Measurements from ENCODE around the gene PTPRT. TPM values are rescaled to one million over a fixed set of nuclear protein-coding genes. Genes with fewer than 3 reads are reported as not detected.

PTPRT gene
- total RNA-seq, 2 donors from 2014 or later, result not detected

DNA sequence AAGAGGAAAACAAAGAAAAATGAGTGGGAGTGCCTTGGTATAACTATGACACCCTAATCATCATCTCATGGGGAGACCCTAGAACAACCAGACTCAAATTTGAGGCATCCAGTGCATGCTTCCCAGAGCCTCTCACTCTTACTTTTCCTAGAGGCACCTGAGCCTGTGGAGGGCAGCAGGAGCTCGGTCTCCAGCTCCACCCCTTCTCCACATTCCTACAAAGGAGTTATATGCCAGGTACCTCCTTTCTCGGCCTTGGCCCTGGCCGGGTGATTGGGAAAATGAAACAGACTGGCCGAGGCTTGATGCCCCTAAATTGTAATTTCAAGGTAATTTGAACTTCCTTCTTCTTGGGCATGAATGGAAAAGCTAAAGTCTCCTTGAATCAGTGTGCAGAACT is 810.3 kb downstream of the PTPRT start:
- TF ChIP-seq, protein P1, sequence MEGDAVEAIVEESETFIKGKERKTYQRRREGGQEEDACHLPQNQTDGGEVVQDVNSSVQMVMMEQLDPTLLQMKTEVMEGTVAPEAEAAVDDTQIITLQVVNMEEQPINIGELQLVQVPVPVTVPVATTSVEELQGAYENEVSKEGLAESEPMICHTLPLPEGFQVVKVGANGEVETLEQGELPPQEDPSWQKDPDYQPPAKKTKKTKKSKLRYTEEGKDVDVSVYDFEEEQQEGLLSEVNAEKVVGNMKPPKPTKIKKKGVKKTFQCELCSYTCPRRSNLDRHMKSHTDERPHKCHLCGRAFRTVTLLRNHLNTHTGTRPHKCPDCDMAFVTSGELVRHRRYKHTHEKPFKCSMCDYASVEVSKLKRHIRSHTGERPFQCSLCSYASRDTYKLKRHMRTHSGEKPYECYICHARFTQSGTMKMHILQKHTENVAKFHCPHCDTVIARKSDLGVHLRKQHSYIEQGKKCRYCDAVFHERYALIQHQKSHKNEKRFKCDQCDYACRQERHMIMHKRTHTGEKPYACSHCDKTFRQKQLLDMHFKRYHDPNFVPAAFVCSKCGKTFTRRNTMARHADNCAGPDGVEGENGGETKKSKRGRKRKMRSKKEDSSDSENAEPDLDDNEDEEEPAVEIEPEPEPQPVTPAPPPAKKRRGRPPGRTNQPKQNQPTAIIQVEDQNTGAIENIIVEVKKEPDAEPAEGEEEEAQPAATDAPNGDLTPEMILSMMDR (IDR thresholded peaks at IDR 0.05), result no peak
- Histone ChIP-seq H3K27ac (no peak overlapping the region), H3K4me1 (ENCODE audit: control insufficient read depth in 1 of 2, low read depth in 2 of 2) (no peaks in the 10 kb centered on the region), H3K9me3 (no peaks in the 10 kb centered on the region), H3K27me3 (replicated peaks; ENCODE audit: insufficient read depth) (no peaks in the 10 kb centered on the region), H3K4me3 (no peak overlapping the region), H3K36me3 (no peaks in the 10 kb centered on the region)
- DNase-seq (ENCODE audit: low spot score), result no peak
- no peak for ATAC-seq (ENCODE audit: insufficient number of reproducible peaks, low FRiP score, low read depth)

DNA sequence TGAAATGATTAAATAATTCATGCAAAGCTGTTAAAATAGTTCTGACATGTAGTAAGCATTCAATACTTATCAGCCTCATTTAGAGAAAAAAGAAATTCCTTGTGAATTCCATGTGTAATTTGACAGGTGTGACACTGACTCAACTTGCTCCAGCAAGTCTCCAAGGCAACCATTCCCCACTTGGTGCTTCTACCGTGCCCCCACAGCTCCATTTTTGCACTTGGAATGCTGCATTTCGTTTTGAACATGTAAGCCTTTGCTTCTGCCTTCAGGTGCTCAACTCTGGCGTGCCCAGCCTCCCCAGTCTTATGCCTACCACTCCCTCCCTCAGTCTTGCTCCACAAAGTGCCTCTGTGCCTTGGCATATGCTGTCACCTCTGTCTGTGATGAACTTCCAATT is 810.9 kb downstream of the PTPRT start:
- H3K27ac ChIP-seq, result no peak overlapping the region
- H3K4me1 ChIP-seq (ENCODE audit: control insufficient read depth in 1 of 2, low read depth in 2 of 2), result no peaks in the 10 kb centered on the region
- H3K9me3 ChIP-seq, result no peaks in the 10 kb centered on the region
- no peaks in the 10 kb centered on the region for H3K27me3 ChIP-seq (replicated peaks; ENCODE audit: insufficient read depth)
- ATAC-seq (ENCODE audit: insufficient number of reproducible peaks, low FRiP score, low read depth) (no peak), DNase-seq (ENCODE audit: low spot score) (no peak)
- H3K4me3 ChIP-seq, result no peak overlapping the region
- TF ChIP-seq, protein P1 (IDR thresholded peaks at IDR 0.05), result no peak
- H3K36me3 ChIP-seq, result no peaks in the 10 kb centered on the region

DNA sequence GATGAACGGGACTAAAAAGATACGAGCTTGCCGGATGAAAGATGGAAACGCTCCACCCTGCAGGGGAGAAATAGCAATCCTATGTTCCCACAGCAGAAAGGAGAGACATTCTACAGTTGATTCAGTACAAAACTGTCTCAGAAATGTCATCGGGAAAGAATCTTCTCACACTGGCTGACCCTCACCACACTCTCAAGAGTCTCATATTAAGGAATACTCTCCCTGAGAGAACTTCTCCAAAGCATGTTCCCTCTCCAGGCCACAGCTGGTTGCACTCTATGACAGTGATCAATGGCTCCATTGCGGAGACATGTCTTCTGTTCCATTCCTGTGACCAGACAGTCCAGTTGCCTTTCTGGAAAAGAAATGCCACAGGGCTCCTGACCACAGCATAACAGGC is 813.6 kb downstream of the PTPRT start:
- Histone ChIP-seq H3K27ac (no peak overlapping the region), H3K4me3 (no peak overlapping the region), H3K4me1 (ENCODE audit: control insufficient read depth in 1 of 2, low read depth in 2 of 2) (no peaks in the 10 kb centered on the region), H3K27me3 (replicated peaks; ENCODE audit: insufficient read depth) (no peaks in the 10 kb centered on the region), H3K36me3 (no peaks in the 10 kb centered on the region), H3K9me3 (no peaks in the 10 kb centered on the region)
- TF ChIP-seq, protein P1 (IDR thresholded peaks at IDR 0.05), result no peak
- DNase-seq (ENCODE audit: low spot score) (no peak), ATAC-seq (ENCODE audit: insufficient number of reproducible peaks, low FRiP score, low read depth) (no peak)

DNA sequence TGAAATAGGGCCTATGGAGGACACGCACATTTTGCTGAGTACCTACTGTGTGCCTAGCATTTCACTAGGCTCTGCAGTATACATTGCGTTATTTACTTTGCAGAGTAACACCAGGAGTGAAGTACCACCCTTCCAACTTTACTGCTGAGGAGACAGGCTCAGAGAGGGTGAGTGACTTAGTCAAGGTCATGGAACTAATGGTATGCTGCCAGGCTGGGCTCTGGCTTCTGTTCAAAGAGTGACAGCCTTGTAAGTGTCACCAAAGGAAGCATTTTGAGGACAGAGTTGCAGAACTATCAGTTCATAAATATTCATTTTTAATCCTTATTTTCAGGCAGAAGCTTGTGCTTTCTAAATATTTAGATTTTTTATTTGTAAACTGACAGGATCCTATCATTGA is 816.7 kb downstream of the PTPRT start:
- Histone ChIP-seq H3K27me3 (replicated peaks; ENCODE audit: insufficient read depth) (no peaks in the 10 kb centered on the region), H3K4me1 (ENCODE audit: control insufficient read depth in 1 of 2, low read depth in 2 of 2) (no peaks in the 10 kb centered on the region), H3K27ac (no peak overlapping the region), H3K36me3 (no peaks in the 10 kb centered on the region), H3K9me3 (no peaks in the 10 kb centered on the region), H3K4me3 (no peak overlapping the region)
- ATAC-seq (ENCODE audit: insufficient number of reproducible peaks, low FRiP score, low read depth) (no peak), DNase-seq (ENCODE audit: low spot score) (no peak)
- TF ChIP-seq, protein P1 (IDR thresholded peaks at IDR 0.05), result no peak

DNA sequence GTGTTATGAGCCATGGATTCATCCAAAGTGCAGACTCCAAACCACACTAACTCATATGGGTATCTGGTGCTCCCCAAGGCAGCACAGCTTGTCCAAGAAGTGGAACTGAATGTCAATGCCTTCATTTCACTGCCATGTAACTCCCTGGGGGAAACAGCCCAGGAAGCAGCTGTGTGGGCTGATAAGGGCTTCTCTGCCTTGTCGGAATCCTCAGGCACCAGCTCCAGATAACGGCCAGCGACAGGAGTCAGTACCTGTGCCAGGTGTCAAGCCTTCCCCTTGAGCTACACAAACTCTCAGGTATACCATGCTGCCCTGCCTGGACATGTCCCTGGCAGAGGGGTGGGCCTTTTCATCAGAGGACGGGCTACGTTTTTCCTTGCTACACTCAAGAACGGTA is 819.6 kb downstream of the PTPRT start:
- no peaks in the 10 kb centered on the region for H3K9me3 ChIP-seq
- H3K27ac ChIP-seq, result no peak overlapping the region
- no peak for ATAC-seq (ENCODE audit: insufficient number of reproducible peaks, low FRiP score, low read depth)
- TF ChIP-seq, protein P1 (IDR thresholded peaks at IDR 0.05), result no peak
- no peaks in the 10 kb centered on the region for H3K27me3 ChIP-seq (replicated peaks; ENCODE audit: insufficient read depth)
- no peaks in the 10 kb centered on the region for H3K36me3 ChIP-seq
- H3K4me3 ChIP-seq, result no peak overlapping the region
- H3K4me1 ChIP-seq (ENCODE audit: control insufficient read depth in 1 of 2, low read depth in 2 of 2), result no peaks in the 10 kb centered on the region
- no peak for DNase-seq (ENCODE audit: low spot score)
